ENCODE results near the gene RIPOR3. TPM values are rescaled to one million over a fixed set of nuclear protein-coding genes. Genes with fewer than 3 reads are reported as not detected.
"Not testable (repeated sequence)": the region's sequence is repeated elsewhere in the genome, so short reads cannot be mapped to it uniquely, and the experiment has no call there.

The RIPOR3 gene
- total RNA-seq, 2 experiments from 2014 or later: not detected

DNA sequence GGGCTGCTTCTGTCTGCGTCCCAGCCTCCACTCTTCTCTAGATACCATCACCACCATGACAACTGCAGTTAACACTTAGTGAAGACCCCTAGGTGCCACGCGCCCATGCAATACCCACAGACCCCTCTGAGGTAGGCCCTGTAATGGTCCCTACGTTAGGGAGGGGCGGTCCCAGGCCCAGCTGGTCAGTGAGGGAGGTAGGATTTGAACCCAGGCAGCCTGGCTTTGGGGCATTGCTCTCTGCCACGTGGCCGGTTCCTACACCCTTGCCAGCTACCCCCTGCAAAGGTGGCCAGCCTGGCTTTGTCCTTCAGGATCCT is 18.2 kb downstream of the RIPOR3 start:
- Mint-ChIP-seq H3K4me1 (ENCODE audit: low read depth) (no peaks in the 10 kb centered on the region), H3K27me3 (ENCODE audit: low read depth) (no peaks in the 10 kb centered on the region), H3K36me3 (ENCODE audit: low read depth) (no peaks in the 10 kb centered on the region), H3K27ac (no peak overlapping the region), H3K4me3 (no peak overlapping the region), H3K9me3 (ENCODE audit: insufficient read depth) (no peaks in the 10 kb centered on the region)
- ChIA-PET POLR2A (no interaction called here), CTCF (no interaction called here)
- DNase-seq (no peak), ATAC-seq (no peak)

DNA sequence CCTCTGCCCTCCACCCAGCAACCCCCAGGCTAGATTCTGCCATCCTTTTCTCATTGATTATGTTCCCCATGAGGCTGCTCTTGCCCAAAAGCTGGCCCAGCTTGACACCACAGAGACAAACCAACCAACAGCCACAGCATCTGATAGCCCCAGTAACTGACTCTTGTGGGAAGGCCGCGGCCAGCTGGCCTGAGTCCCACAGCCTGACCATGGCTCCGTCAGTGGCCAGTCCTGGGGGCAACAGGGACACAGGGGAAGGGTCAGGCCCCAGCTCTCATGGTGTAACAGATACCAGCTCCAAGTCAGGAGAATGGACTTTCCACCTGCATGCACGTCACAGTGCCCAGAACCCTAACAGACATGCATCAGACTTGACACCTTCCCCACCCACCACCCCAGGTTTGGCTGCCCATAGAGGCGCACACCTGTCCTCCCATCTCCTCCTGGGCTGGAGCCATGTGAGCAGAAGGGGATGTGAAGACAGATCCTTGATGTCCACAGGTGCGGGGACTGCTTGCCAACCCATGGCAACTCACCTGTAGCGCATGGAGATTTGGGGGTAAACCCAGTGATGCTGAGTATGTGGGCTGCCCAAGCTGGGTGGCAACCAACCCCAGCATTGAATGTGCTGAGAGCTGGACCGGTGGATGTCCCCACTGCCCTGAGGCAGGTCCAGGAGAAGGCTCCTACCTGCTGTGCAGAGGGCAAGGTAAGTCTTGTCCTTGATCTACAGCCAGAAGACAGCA is 18.8 kb downstream of the RIPOR3 start:
- H3K27me3 Mint-ChIP-seq (ENCODE audit: low read depth): no peaks in the 10 kb centered on the region
- no peak for DNase-seq
- H3K4me1 Mint-ChIP-seq (ENCODE audit: low read depth): no peaks in the 10 kb centered on the region
- ATAC-seq: no peak
- ChIA-PET CTCF (no interaction called here), POLR2A (no interaction called here)
- H3K36me3 Mint-ChIP-seq (ENCODE audit: low read depth): no peaks in the 10 kb centered on the region
- no peaks in the 10 kb centered on the region for H3K9me3 Mint-ChIP-seq (ENCODE audit: insufficient read depth)
- no peak overlapping the region for H3K4me3 Mint-ChIP-seq
- no peak overlapping the region for H3K27ac Mint-ChIP-seq

- Mint-ChIP-seq H3K4me1 (ENCODE audit: low read depth) (no peaks in the 10 kb centered on the region), H3K27ac (no peak overlapping the region), H3K27me3 (ENCODE audit: low read depth) (no peaks in the 10 kb centered on the region), H3K4me3 (no peak overlapping the region), H3K36me3 (ENCODE audit: low read depth) (no peaks in the 10 kb centered on the region), H3K9me3 (ENCODE audit: insufficient read depth) (no peaks in the 10 kb centered on the region)
- CTCF ChIA-PET: no interaction called here
- no peak for ATAC-seq
- POLR2A ChIA-PET: no interaction called here
- no peak for DNase-seq
Measured at GRCh38 chr20:50671626-50672025, 19.7 kb downstream of the RIPOR3 start.

DNA sequence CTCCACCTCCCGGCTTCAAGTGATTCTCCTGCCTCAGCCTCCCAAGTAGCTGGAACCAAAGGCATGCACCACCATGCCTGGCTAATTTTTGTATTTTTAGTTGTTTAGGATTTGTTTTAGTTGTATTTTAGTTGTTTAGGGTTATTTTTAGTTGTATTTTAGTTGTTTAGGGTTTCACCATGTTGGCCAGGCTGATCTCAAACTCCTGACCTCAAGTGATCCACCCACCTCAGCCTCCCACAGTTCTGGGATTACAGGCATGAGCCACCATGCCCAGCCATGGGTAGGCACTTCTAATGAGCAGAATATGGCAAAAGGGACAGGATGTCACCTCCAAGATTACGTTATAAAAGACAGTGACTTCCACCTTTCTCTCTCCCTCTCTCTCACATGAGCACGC is 20.3 kb downstream of the RIPOR3 start:
- H3K4me1 Mint-ChIP-seq (ENCODE audit: low read depth); H3K27ac Mint-ChIP-seq; POLR2A ChIA-PET; H3K4me3 Mint-ChIP-seq; H3K36me3 Mint-ChIP-seq (ENCODE audit: low read depth); H3K9me3 Mint-ChIP-seq (ENCODE audit: insufficient read depth); CTCF ChIA-PET; DNase-seq; ATAC-seq; H3K27me3 Mint-ChIP-seq (ENCODE audit: low read depth): not testable (repeated sequence)

- Mint-ChIP-seq H3K27ac (no peak overlapping the region), H3K4me1 (ENCODE audit: low read depth) (no peaks in the 10 kb centered on the region), H3K4me3 (no peak overlapping the region), H3K9me3 (ENCODE audit: insufficient read depth) (no peaks in the 10 kb centered on the region), H3K36me3 (ENCODE audit: low read depth) (no peaks in the 10 kb centered on the region), H3K27me3 (ENCODE audit: low read depth) (no peaks in the 10 kb centered on the region)
- DNase-seq: no peak
- ATAC-seq: no peak
- ChIA-PET CTCF (no interaction called here), POLR2A (no interaction called here)
Measured at GRCh38 chr20:50670126-50670862, 21.0 kb downstream of the RIPOR3 start.

DNA sequence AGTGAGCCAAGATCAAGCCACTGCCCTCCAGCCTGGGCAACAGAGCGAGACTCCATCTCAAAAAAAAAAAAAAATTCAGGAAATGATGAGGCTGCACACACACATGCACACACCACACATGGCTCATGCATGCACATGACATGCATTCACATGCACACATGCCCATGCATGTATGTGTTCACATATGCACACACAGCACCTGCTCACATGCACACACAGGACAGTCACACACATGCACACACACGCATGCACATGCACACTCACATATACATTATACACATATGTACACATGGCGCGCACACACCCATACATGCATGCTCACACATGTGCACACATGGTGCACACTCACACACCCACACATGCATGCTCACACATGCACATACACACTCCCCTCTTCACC is 22.5 kb downstream of the RIPOR3 start:
- Mint-ChIP-seq H3K27ac (no peak overlapping the region), H3K4me3 (no peak overlapping the region), H3K4me1 (ENCODE audit: low read depth) (no peaks in the 10 kb centered on the region), H3K36me3 (ENCODE audit: low read depth) (no peaks in the 10 kb centered on the region), H3K27me3 (ENCODE audit: low read depth) (no peaks in the 10 kb centered on the region), H3K9me3 (ENCODE audit: insufficient read depth) (no peaks in the 10 kb centered on the region)
- ATAC-seq (no peak), DNase-seq (no peak)
- ChIA-PET CTCF (no interaction called here), POLR2A (no interaction called here)

GRCh38 chr20:50668326-50668725 is 23.0 kb downstream of the RIPOR3 start:
- Mint-ChIP-seq H3K36me3 (ENCODE audit: low read depth) (no peaks in the 10 kb centered on the region), H3K9me3 (ENCODE audit: insufficient read depth) (no peaks in the 10 kb centered on the region), H3K27me3 (ENCODE audit: low read depth) (no peaks in the 10 kb centered on the region), H3K4me1 (ENCODE audit: low read depth) (no peaks in the 10 kb centered on the region), H3K4me3 (no peak overlapping the region), H3K27ac (no peak overlapping the region)
- CTCF ChIA-PET: no interaction called here
- ATAC-seq (no peak), DNase-seq (no peak)
- POLR2A ChIA-PET: no interaction called here

DNA sequence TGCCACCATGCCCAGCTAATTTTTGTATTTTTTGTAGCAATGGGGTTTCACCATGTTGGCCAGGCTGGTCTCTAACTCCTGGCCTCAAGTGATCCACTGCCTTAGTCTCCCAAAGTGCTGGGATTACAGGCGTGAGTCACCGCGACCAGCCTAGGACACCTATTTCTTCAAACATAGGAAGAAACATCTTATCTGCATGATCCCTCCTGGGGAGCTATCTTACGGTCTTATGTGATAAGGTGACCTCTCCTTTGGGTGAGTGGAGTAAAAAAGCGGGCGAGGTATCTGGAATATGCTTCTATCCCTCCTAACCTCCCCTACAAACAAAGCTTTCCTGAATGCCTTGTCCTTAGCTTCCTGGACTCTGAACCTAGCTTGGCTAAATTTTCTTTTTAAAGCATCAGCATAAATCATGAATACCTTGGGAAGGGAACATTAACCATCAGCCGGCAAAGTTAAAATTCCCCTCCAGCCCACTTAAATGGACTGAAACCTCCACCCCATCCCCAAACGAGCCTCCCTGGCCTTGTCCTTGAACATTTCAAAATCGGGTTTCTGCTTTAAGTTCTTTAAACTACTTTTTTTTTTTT is 24.5 kb downstream of the RIPOR3 start:
- no peaks in the 10 kb centered on the region for H3K9me3 Mint-ChIP-seq (ENCODE audit: insufficient read depth)
- H3K36me3 Mint-ChIP-seq (ENCODE audit: low read depth): no peaks in the 10 kb centered on the region
- H3K27ac Mint-ChIP-seq: no peak overlapping the region
- H3K4me3 Mint-ChIP-seq: no peak overlapping the region
- CTCF ChIA-PET: no interaction called here
- POLR2A ChIA-PET: no interaction called here
- no peak for ATAC-seq
- H3K27me3 Mint-ChIP-seq (ENCODE audit: low read depth): no peaks in the 10 kb centered on the region
- no peaks in the 10 kb centered on the region for H3K4me1 Mint-ChIP-seq (ENCODE audit: low read depth)
- no peak for DNase-seq

- no peak for DNase-seq
- ATAC-seq: no peak
- Mint-ChIP-seq H3K9me3 (ENCODE audit: insufficient read depth) (no peaks in the 10 kb centered on the region), H3K27me3 (ENCODE audit: low read depth) (peaks cover 8% of the 10 kb centered on the region), H3K36me3 (ENCODE audit: low read depth) (no peaks in the 10 kb centered on the region), H3K4me3 (no peak overlapping the region), H3K4me1 (ENCODE audit: low read depth) (no peaks in the 10 kb centered on the region), H3K27ac (no peak overlapping the region)
- ChIA-PET CTCF (no interaction called here), POLR2A (no interaction called here)
Measured at GRCh38 chr20:50664254-50664653, 27.1 kb downstream of the RIPOR3 start.

DNA sequence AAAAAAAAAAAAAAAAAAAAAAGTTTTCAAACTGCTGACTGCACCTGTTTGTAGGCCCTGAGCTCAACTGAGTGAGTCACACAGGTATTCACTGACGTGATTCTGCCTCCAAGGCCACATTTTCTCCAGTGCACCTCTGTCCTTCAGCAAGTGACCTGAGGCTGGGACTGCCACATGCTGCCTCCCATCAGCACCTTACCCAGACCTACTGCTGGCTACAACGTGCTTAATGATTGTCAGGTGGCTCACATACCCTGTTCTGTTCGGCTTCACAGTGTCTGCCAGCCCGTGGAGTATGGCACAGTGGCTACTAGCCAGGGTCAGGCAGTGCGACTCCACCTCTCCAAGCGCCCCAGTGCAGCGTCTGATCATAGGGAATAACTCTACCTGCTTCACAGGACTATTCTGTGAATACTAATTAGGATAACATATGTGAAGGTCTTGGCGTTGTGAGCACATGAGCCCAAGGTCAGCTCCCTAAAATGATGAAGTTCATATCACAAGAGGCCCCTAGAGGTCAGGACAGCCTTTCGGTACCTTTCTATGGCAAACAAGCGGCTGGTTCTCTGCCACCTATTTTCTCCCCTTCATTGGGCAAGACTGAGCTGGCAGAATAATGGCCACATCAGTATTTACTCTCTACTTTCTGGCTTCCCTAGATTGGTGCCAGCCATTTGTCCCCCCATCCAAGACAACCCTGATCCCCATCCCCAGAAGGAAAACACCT is 28.1 kb downstream of the RIPOR3 start:
- ChIA-PET POLR2A (no interaction called here), CTCF (interaction anchor here (1.5 kb wide), 1 partner anchor 86 kb away, joined by 12 read pairs; no protein-coding TSS in a partner anchor)
- Mint-ChIP-seq H3K4me1 (ENCODE audit: low read depth) (no peaks in the 10 kb centered on the region), H3K27me3 (ENCODE audit: low read depth) (peaks cover 8% of the 10 kb centered on the region), H3K27ac (no peak overlapping the region), H3K9me3 (ENCODE audit: insufficient read depth) (no peaks in the 10 kb centered on the region), H3K36me3 (ENCODE audit: low read depth) (no peaks in the 10 kb centered on the region), H3K4me3 (no peak overlapping the region)
- DNase-seq (no peak), ATAC-seq (no peak)

DNA sequence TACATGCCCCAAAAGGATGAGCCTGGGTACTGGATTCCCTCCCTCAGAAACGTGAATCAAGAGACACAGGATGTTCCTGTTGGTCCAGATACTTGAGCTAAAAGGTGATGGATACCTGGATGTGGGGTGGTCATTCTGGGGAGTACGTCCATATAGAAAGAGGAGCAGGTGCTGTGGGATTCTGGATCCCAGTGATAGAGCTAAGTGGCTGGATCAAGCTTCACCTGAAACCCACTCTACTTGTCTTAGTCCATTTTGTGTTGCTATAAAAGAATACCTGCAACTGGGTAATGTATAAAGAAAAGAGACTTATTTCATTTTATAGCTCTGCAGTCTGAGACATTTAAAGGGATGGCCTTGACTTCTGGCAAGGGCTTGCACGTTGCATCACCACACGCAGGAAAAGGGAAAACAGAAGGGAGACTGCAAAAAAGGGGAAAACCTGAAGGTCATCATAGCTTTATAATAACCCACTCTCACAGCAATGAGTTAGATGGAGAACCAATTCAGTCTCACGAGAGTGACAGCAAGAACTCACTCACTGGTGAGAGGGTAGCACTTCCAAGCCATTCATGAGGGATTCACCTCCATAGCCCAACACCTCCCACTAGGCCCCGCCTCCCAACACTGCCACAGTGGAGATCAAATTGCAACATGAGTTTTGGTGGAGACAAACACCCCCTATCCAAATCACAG is 31.2 kb downstream of the RIPOR3 start:
- Mint-ChIP-seq H3K4me3 (no peak overlapping the region), H3K36me3 (ENCODE audit: low read depth) (no peaks in the 10 kb centered on the region), H3K9me3 (ENCODE audit: insufficient read depth) (no peaks in the 10 kb centered on the region), H3K4me1 (ENCODE audit: low read depth) (no peaks in the 10 kb centered on the region), H3K27ac (no peak overlapping the region), H3K27me3 (ENCODE audit: low read depth) (peaks cover 9% of the 10 kb centered on the region)
- ChIA-PET CTCF (interaction anchor here (0.8 kb wide), 1 partner anchor 89 kb away, joined by 4 read pairs; no protein-coding TSS in a partner anchor), POLR2A (no interaction called here)
- no peak for ATAC-seq
- no peak for DNase-seq

Measured in activated CD8-positive, alpha-beta T cell treated with anti-CD3 and anti-CD28 coated beads, Interleukin-2, amount 10 ng/mL, durations not matched to agents 7 days and 5 days (primary cell).